ENCODE results near the gene LDLRAD4.

DNA sequence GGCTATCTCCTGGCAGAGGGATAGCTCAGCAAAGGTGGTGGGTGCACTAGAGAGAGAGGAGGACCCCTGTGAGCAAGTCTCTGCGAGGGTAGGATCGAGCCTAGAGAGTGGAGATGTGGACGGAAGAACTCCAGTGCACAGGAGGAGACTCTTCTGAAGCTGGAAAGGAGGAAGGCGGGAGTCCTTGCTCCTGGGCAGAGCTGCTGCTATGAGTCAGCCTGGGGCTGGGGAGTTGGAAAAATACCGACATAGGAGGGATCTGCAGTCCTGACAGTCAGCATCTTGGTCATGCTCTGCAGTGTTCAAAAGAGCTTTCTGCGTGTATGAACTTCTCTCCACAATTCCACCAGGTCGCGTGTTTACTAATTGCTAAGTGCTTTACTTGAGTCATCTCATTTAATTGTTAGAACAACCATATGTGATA lies 233.8 kb downstream of the LDLRAD4 start:
- TF ChIP-seq, protein P1, sequence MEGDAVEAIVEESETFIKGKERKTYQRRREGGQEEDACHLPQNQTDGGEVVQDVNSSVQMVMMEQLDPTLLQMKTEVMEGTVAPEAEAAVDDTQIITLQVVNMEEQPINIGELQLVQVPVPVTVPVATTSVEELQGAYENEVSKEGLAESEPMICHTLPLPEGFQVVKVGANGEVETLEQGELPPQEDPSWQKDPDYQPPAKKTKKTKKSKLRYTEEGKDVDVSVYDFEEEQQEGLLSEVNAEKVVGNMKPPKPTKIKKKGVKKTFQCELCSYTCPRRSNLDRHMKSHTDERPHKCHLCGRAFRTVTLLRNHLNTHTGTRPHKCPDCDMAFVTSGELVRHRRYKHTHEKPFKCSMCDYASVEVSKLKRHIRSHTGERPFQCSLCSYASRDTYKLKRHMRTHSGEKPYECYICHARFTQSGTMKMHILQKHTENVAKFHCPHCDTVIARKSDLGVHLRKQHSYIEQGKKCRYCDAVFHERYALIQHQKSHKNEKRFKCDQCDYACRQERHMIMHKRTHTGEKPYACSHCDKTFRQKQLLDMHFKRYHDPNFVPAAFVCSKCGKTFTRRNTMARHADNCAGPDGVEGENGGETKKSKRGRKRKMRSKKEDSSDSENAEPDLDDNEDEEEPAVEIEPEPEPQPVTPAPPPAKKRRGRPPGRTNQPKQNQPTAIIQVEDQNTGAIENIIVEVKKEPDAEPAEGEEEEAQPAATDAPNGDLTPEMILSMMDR (IDR thresholded peaks at IDR 0.05): no peak
- no peak for TF ChIP-seq POLR2A (IDR thresholded peaks at IDR 0.05)
